GM18505 (cell line): Measurements from ENCODE around the gene CSMD2.

Experiments used
- ATAC-seq: cut with Tn5 transposase; IDR thresholded peaks from one replicate; pipeline ENCODE4 v1.9.1; 2021; ENCODE audit not compliant: unreplicated experiment
- POLR2A ChIP-seq: IDR thresholded peaks from 4 replicates; pipeline ENCODE4 v1.6.1; 2011; ENCODE audit warnings: borderline replicate concordance; ENCODE audit not compliant: insufficient read depth, insufficient read length; ENCODE audit errors: extremely low read depth

The CSMD2 gene

DNA sequence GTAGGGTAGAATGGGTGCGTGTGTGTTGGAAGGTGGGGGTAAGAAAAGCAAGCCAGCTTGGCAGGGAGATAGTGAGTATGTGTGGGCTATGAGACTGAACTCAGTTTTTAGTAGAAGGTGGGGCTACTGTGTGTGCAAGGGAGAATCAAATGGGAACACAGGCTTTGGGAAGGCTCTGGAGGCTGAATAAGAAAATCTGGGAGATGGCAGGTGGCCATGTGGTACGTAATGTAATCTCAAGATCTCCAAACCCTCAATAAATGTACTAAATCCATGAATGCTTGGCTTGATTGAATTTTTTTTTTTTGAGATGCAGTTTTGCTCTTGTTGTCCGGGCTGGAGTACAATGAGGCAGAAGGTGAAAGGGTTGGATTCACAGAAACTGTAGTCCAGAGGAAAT, 696.1 kb downstream of the CSMD2 start:
- TF ChIP-seq POLR2A = no peak
- no peak for ATAC-seq

DNA sequence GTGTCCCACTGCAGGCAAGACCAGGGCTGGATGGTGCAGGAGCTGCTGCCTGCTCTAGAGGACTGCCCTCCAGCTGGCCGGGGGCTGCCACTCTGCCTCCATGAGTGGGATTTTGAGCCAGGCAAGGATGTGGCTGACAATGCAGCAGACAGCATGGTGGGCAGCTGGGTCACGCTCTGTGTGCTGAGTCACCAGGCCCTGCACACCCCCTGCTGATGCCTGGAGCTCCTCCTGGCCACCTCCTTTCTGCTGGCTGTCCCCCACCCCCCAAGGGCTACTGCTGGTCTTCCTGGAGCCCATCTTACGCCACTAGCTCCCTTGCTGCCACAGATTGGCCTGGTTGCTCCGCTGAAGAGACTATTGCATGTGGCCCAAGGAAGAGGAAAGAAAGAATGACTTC, 696.5 kb downstream of the CSMD2 start:
- TF ChIP-seq POLR2A = no peak
- no peak for ATAC-seq

DNA sequence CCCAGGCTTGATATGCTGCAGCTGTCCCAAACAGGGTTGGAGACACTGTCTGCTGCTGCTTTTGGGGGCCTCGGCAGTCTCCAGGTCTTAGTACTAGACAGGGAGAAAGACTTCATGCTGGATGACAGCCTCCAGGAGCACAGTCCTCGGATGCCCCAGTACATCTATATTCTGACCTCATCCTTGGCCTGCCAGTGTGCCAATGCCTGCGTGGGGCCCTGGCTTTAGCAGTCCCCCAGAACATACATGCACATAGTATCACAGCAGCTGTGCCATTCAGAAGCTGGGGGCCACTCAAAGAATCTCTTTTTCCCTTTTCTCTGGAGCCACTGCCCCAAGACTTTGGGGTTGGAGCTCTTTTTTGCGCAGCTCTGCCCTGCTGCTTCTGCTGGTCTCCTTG, 697.0 kb downstream of the CSMD2 start:
- no peak for TF ChIP-seq POLR2A
- ATAC-seq = no peak

DNA sequence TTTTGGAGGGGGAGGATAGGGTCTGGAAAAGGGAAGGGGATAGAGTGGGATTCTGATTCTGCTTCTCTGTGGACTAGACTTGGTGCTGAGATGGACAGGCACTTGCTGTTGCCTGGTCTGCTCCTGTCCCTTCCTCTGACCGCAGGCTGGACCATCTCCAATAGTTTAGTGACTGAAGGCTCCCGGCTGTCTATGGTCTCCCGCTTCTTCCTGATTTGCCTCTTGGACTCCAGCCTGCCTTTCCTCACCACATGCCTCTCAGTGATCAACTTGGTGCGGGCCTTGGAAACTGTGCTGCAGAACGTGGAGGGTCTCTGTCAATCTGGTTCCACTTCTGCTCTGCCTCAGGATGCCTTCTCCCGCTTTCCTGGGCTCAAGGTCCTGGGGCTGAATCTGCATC, 698.9 kb downstream of the CSMD2 start:
- TF ChIP-seq POLR2A = no peak

DNA sequence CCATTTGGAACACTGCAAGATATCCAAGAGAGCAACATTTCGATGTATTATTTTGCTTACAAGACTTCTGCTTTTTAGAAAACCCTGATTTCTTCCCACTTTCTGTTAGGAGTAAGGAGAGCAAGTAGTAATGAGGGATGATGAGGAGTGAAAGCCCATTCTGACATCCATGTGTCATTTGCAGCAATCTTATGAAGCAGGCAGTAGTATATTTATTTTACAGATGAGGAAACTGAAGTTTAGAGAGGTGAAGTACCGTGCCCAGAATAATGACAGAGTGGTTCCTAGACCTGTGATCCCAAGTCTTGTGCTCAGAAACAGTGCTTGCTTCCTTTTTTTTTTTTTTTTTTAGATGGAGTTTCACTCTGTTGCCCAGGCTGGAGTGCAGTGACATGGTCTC, 699.7 kb downstream of the CSMD2 start:
- TF ChIP-seq POLR2A = no peak
- no peak for ATAC-seq

More for the DNA sequence above, 698.9 kb downstream of the CSMD2 start:
- no peak for ATAC-seq

DNA sequence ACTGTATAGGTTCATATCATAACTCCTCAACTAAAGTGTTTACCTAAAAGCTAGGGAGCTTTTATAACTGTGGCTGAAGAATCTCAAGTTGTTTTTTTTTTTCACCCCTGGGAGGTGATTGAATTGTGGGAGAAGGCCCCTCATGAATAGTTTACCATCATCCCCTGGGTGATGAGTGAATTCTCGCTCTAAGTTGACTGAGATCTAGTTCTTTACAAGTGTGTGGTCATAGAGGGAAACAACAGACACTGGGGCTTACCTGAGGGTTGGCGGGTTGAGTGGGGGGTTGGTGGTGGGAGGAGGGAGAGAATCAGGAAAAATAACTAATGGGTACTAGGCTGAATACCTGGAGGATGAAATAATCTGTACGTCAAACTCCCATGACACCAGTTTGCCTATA, 700.5 kb downstream of the CSMD2 start:
- no peak for TF ChIP-seq POLR2A
- ATAC-seq = no peak
